Stomach (tissue), 9 donors: ENCODE measurements around the gene ELMO3. TPM values are rescaled to one million over a fixed set of nuclear protein-coding genes. Genes with fewer than 3 reads are reported as not detected.

Experiments used
- DNase-seq, 2 donors: peaks; one replicate each; pipeline versions ENCODE4 v3.0.0 to v3.0.0-alpha.2; 2013 to 2019
- H3K27ac ChIP-seq, 5 donors: fragments of 200-600 bp in 4 of 5; sonication (generic) in 4 of 5; one replicate each; pipeline ENCODE4 v1.5.1; 2013 to 2019; ENCODE audit warnings: mild to moderate bottlenecking in 1 of 5, moderate library complexity in 1 of 5
- H3K27me3 ChIP-seq, 3 donors: fragments of 200-600 bp; sonication (generic); one replicate each; pipeline ENCODE4 v1.5.1; 2017 to 2019; ENCODE audit warnings: mixed run types in 1 of 3
- H3K36me3 ChIP-seq, 4 donors: fragments of 200-600 bp; sonication (generic); 1 replicate in 3 of 4; 2 replicates in 1 of 4; pipeline ENCODE4 v1.5.1; 2016 to 2019
- H3K4me1 ChIP-seq, 4 donors: fragments of 200-600 bp; sonication (generic); one replicate each; pipeline ENCODE4 v1.5.1; 2016 to 2019
- H3K4me3 ChIP-seq, 4 donors: fragments of 200-600 bp; sonication (generic) in 3 of 4; one replicate each; pipeline ENCODE4 v1.5.1; 2016 to 2019; ENCODE audit warnings: mild to moderate bottlenecking in 1 of 4
- H3K9me3 ChIP-seq, 4 donors: fragments of 200-600 bp; sonication (generic); one replicate each; pipeline ENCODE4 v1.5.1; 2016 to 2019
- CTCF ChIP-seq, 7 experiments: fragments of 450-650 bp in 4 of 7; fragments of 200-600 bp in 3 of 7; sonication (generic) in 3 of 7; IDR thresholded peaks; one replicate each; pipeline ENCODE4 v1.5.1; 2016 to 2019; ENCODE audit warnings: antibody characterized with exemption in 7 of 7, control low read depth in 2 of 7, mild to moderate bottlenecking in 1 of 7
- EP300 ChIP-seq: sonication (generic); formaldehyde crosslinking; IDR thresholded peaks from one replicate; pipeline ENCODE4 v1.6.1; 2017; ENCODE audit warnings: antibody characterized with exemption
- POLR2A ChIP-seq, 4 donors: fragments of 450-650 bp; IDR thresholded peaks; one replicate each; pipeline ENCODE4 v1.6.1; 2016; ENCODE audit warnings: antibody characterized with exemption in 4 of 4, control low read depth in 2 of 4, mild to moderate bottlenecking in 1 of 4, moderate library complexity in 1 of 4
- POLR2AphosphoS5 ChIP-seq, 3 donors: sonication (generic); formaldehyde crosslinking; IDR thresholded peaks; one replicate each; pipeline ENCODE4 v1.6.1; 2016; ENCODE audit warnings: antibody characterized with exemption in 3 of 3
- WGBS, 5 donors: extraction: QIAGEN DNeasy Blood & Tissue Kit in 3 of 5; methylation state at CpG; one replicate each; pipeline versions ENCODE4 v1.1.5 to v1.1.7; 2013 to 2018; 5-methylcytosine and 5-hydroxymethylcytosine counted together
- intact Hi-C: fragments of 100-400 bp; cut with DNase I; formaldehyde crosslinking; loops from one replicate; pipeline ENCODE4 v1.15.1; 2023; ENCODE audit warnings: low total_unique reads
- polyA plus RNA-seq, 3 donors: library from polyadenylated mRNA; stranded (reverse); fragments of 200-250 nt; gene quantifications; one replicate each; pipeline ENCODE4 v1.2.3, GENCODE V29; 2013
- total RNA-seq, 5 donors: library from RNA; depleted of rRNA; stranded (reverse); fragments of >200 nt; gene quantifications; one replicate each; pipeline versions ENCODE4 v1.1.0 to v1.2.3, GENCODE V29; 2014 to 2016
- donor health status: healthy with polysubstance abuse.
- donor health status: Bipolar disorder and iron deficiency.
- donor health status: healthy.

The ELMO3 gene
- total and polyA plus RNA-seq, 8 donors, result 11.6 to 133 (median 40.8) TPM

DNA sequence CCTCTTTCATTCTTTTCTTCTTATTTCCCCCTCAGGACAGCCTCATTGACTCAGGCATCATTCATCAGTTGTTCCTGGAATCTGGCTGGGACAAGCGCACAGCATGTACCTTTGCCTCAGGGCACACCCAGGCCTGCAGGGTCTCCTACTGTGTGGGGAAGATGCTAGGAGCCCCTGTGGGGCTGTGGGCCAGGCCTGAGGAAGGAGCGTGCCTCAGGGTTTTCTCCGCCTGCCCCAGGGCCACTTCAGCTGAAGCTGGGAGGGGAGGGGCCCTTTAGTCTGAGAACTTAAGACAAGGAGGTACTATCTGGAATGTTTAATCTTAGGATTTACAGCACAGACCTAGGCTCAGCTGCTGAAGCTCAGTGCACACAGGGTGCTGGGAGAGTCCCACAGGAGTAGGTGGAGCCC, 7.9 kb downstream of the ELMO3 start:
- no peaks in the 10 kb centered on the region for H3K9me3 ChIP-seq
- H3K4me1 ChIP-seq, result peaks cover 0 to 4% (median 0%) of the 10 kb centered on the region in 4 donors
- no peak overlapping the region for H3K4me3 ChIP-seq
- 85 to 94% (median 88%) methylated on average over 3 of the region's 3 CpGs for WGBS, 5 donors
- no peak for DNase-seq
- no peak overlapping the region for H3K27ac ChIP-seq
- H3K27me3 ChIP-seq, result no peaks in the 10 kb centered on the region
- TF ChIP-seq EP300 (no peak), CTCF (IDR thresholded peaks at IDR 0.05) (no peak), POLR2AphosphoS5 (IDR thresholded peaks at IDR 0.05) (no peak), POLR2A (IDR thresholded peaks at IDR 0.05) (no peak)
- intact Hi-C loops, result no loop called here
- H3K36me3 ChIP-seq, result peaks cover 23 to 47% (median 30%) of the 10 kb centered on the region in 4 donors

DNA sequence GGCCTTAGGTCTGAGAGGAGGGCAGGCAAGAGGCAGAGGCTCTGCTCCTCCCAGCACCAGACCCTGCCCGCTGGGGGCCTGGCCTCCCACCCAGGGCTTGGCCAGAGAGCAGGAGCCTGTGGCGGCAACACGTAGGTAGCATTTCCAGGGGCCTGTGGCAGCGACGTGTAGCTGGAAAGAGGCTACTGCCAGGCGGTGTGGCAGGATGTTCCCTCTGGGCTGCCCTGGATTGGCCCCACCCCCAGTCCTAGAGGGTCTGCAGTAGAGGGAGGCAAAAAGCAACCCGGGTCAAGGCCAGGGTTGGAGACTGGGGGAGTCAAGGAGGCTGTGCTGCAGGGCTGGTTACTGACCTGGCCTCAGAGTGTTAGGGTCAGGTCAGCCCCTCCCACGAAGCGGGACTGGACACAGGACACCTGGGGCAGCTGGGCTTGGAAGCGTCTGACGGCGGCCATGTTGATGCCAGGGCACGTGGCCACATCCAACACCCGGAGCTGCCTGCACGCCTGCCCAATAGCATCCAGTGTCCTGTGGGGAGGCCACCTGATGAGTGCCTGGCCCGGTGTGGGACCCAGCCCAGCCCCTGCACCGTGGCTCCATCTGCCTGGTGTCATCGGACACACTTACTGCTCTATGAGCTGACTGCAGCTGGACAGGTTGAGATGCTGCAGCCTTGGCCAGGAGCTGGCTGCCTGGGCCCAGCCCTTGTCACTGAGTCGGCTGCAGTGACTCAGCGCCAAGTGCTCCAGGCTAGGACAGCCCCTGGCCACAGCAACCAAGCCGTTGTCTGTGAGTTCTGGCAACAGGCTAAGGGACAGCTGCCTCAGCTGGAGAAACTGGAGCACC, 8.5 kb downstream of the ELMO3 start:
- no peaks in the 10 kb centered on the region for H3K27me3 ChIP-seq
- no peak overlapping the region for H3K27ac ChIP-seq
- H3K4me3 ChIP-seq, result no peak overlapping the region
- H3K4me1 ChIP-seq, result peaks cover 0 to 4% (median 0%) of the 10 kb centered on the region in 4 donors
- intact Hi-C loops, result no loop called here
- TF ChIP-seq POLR2A (IDR thresholded peaks at IDR 0.05) (no peak), POLR2AphosphoS5 (IDR thresholded peaks at IDR 0.05) (no peak), CTCF (IDR thresholded peaks at IDR 0.05) (no peak), EP300 (no peak)
- H3K9me3 ChIP-seq, result no peaks in the 10 kb centered on the region
- WGBS, 5 donors, result 49 to 73% (median 61%) methylated on average over 11 to 21 of the region's 21 CpGs
- no peak for DNase-seq
- H3K36me3 ChIP-seq, result peaks cover 16 to 41% (median 24%) of the 10 kb centered on the region in 4 donors

DNA sequence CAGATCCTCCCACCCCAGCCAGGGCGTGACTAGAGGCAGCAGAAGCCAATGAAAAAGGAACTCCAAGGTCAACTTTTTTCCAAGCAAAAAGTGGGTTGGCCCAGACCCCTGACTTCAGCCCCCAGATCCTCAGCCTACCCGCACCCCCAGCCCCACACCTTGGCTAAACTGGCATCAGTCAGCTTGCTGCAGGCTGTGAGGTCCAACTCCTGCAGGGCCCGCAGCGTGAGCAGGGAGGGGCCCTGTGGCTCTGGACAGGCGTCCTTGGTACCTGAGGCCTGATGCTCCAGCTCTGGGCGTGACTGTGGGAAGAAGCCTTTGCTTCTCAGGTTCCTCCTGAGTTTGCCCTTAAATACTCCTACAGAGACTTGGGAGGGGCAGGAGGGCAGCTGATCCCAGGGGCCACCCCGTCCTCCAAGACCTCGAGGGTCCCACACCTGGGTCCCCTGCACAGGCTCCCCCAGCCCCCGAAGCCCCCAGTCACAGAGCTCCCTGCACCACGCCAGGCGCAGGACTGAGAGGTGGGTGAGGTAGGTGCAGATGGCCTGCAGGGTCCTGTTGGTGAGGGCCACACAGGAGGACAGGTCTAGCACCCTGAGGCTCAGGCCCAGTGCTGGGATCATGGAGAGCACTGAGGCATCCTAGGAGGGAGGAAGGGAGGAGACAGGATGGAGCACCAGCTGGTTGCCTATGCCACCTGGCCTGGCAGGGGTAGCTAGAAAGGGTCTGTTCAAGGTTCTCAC, 9.4 kb downstream of the ELMO3 start:
- Histone ChIP-seq H3K27ac (no peak overlapping the region), H3K27me3 (no peaks in the 10 kb centered on the region), H3K36me3 (peaks cover 9 to 32% (median 15%) of the 10 kb centered on the region in 4 donors), H3K9me3 (no peaks in the 10 kb centered on the region), H3K4me3 (no peak overlapping the region), H3K4me1 (peaks cover 3 to 9% (median 4%) of the 10 kb centered on the region in 4 donors)
- TF ChIP-seq EP300, result no peak
- no peak for TF ChIP-seq POLR2AphosphoS5 (IDR thresholded peaks at IDR 0.05)
- no peak for TF ChIP-seq CTCF (IDR thresholded peaks at IDR 0.05)
- TF ChIP-seq POLR2A (IDR thresholded peaks at IDR 0.05), result no peak
- WGBS, 5 donors, result 81 to 91% (median 84%) methylated on average over 6 to 11 of the region's 11 CpGs
- DNase-seq, result no peak
- intact Hi-C loops, result no loop called here

GRCh38 chr16:67209565-67209964, 10.6 kb downstream of the ELMO3 start:
- TF ChIP-seq CTCF (IDR thresholded peaks at IDR 0.05) (no peak), EP300 (no peak), POLR2A (IDR thresholded peaks at IDR 0.05) (no peak), POLR2AphosphoS5 (IDR thresholded peaks at IDR 0.05) (no peak)
- WGBS, 5 donors, result 82 to 88% (median 84%) methylated on average over 7 to 8 of the region's 8 CpGs
- Histone ChIP-seq H3K4me3 (no peak overlapping the region), H3K27ac (no peak overlapping the region), H3K4me1 (peaks cover 15 to 22% (median 16%) of the 10 kb centered on the region in 4 donors), H3K9me3 (no peaks in the 10 kb centered on the region), H3K27me3 (no peaks in the 10 kb centered on the region), H3K36me3 (peaks cover 0 to 20% (median 3%) of the 10 kb centered on the region in 4 donors)
- intact Hi-C loops, result no loop called here
- DNase-seq, result no peak
